GM21381 (cell line): Measurements from ENCODE around the gene PROSER3.
"Not testable (repeated sequence)": the region's sequence is repeated elsewhere in the genome, so short reads cannot be mapped to it uniquely, and the experiment has no call there.

ENCODE experiments used
- ATAC-seq: cut with Tn5 transposase; IDR thresholded peaks from one replicate; pipeline ENCODE4 v1.9.1; 2021; ENCODE audit warnings: mild to moderate bottlenecking, moderate library complexity; ENCODE audit not compliant: unreplicated experiment

Gene PROSER3

GRCh38 chr19:35722461-35722860 lies 35.5 kb upstream of the PROSER3 start:
- ATAC-seq = no peak

GRCh38 chr19:35722897-35723296 lies 35.1 kb upstream of the PROSER3 start:
- ATAC-seq = no peak

- no peak for ATAC-seq
These were observed 34.3 kb upstream of the PROSER3 start for GRCh38 chr19:35723671-35724070.

- not testable (repeated sequence) for ATAC-seq
These were observed 33.8 kb upstream of the PROSER3 start for GRCh38 chr19:35724132-35724531.

- ATAC-seq = no peak
These were observed 33.4 kb upstream of the PROSER3 start for GRCh38 chr19:35724560-35724959.

- no peak for ATAC-seq
These were observed 32.6 kb upstream of the PROSER3 start for GRCh38 chr19:35725216-35725861.

GRCh38 chr19:35727053-35727955 lies 30.7 kb upstream of the PROSER3 start:
- ATAC-seq = no peak

GRCh38 chr19:35727956-35728706 lies 29.8 kb upstream of the PROSER3 start:
- no peak for ATAC-seq

- ATAC-seq = no peak
These were observed 29.0 kb upstream of the PROSER3 start for GRCh38 chr19:35729021-35729420.

- no peak for ATAC-seq
These were observed 28.2 kb upstream of the PROSER3 start for GRCh38 chr19:35729763-35730162.

- ATAC-seq = no peak
These were observed 27.6 kb upstream of the PROSER3 start for GRCh38 chr19:35730326-35730725.

GRCh38 chr19:35731353-35731752 lies 26.6 kb upstream of the PROSER3 start:
- ATAC-seq = no peak

- no peak for ATAC-seq
These were observed 26.1 kb upstream of the PROSER3 start for GRCh38 chr19:35731779-35732405.

- ATAC-seq = no peak
These were observed 25.3 kb upstream of the PROSER3 start for GRCh38 chr19:35732540-35733179.

GRCh38 chr19:35733180-35734125 lies 24.5 kb upstream of the PROSER3 start:
- ATAC-seq = no peak

GRCh38 chr19:35734273-35734672 lies 23.7 kb upstream of the PROSER3 start:
- no peak for ATAC-seq

GRCh38 chr19:35734889-35735288 lies 23.1 kb upstream of the PROSER3 start:
- no peak for ATAC-seq

- ATAC-seq = no peak
These were observed 20.8 kb upstream of the PROSER3 start for GRCh38 chr19:35736913-35737886.
